HG03571 (cell line): Measurements from ENCODE around the gene ADAM33.

ENCODE experiments used
- ATAC-seq: cut with Tn5 transposase; IDR thresholded peaks from one replicate; pipeline ENCODE4 v1.9.1; 2021; ENCODE audit not compliant: unreplicated experiment

The ADAM33 gene

DNA sequence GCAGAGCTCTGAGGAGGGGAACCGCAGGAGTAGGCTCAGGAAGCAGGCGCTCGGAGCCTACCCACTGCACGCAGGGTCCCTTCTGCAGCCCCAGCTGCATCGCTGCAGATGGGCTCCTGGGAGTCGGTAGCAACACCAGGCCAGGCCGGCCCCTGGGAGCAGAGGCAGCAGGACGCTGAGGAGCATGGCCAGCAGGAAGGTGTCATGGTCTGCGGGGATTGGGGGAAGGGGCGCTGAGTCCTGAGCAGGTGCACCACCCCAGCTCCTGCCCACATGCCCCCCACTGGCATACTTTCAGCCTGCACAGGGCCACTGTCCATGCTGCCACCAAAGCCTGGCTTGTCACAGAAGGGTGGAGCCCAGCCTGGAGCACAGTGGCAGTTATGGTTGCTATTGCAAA, 10.9 kb downstream of the ADAM33 start:
- no peak for ATAC-seq

DNA sequence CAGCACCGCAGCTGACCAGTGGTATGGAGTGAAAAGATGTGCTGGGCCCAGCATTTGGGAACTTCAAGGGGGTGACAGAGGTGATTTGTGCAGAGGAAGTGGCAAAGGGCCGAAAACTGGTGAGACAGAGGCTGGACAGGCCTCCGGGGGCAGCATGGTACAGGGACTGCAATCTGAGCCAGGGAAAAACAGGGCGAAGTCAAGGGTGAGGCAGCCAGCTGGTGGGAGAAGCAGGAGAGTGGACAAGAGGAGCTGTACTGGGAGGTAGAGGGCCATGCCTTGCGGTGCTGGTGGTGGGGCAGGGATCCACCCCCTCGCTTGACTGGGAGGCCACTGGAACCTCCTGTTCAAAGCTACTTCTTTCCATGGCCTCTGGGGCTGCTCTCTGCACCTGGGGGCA, 11.3 kb downstream of the ADAM33 start:
- ATAC-seq = no peak

DNA sequence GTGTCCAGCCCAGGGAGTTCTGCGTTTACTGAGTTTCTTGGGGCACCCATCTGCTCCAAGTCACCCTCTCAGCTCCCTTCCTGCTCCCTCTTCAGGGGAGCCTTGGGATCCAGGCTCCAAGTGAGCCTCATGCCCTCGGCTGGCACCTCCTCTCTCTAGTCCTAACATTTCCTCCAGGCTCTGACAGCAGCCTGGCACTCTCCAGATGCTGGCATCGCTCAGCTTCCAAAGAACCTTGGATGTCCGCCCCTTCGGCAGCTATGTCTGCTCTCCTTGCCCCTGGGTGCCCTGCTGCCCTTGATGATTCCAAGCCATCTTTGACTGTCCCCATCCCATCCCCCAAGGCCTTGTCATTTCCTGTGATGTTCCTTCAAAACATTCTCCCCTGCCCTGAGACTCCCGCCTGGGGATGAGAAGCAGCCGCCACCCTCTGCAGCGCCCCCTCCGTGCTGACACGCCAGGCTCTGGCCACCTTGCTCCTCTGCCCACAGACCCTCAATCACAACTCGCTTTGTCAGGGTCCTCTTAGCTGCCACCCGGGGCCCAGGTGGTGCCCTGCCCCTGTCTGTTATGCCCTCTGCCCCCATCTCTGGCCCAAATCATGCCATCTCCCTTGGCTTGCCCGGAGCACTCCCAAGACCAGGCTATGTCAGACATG, 12.0 kb downstream of the ADAM33 start:
- ATAC-seq = no peak

DNA sequence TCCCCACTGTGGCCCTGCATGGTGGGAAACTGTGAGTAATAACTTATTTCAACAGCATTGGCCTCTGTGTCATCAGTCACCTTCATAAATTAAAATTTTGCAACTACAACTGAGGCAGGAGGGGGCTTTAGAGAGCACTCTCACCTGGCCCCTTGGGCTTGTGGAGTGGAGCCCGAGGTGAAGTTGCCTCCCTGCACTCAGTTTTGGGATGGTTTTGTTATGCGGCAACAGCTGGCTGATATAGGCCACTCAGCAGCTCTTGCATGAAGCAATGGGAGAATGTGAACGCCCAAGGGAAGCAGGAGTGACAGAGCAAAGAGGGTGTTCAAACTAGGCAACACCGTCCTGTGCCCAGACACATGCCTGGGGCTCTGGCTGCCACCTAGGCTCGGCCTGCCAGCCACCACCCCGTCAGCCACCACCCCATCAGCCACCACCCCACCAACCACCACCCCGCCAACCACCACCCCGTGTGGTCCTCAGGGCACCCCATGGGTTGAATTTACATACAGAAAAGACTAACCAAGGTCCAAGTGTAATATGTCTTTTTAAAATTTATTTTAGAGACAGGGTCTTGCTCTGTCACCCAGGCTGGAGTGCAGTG, 14.3 kb downstream of the ADAM33 start:
- no peak for ATAC-seq

DNA sequence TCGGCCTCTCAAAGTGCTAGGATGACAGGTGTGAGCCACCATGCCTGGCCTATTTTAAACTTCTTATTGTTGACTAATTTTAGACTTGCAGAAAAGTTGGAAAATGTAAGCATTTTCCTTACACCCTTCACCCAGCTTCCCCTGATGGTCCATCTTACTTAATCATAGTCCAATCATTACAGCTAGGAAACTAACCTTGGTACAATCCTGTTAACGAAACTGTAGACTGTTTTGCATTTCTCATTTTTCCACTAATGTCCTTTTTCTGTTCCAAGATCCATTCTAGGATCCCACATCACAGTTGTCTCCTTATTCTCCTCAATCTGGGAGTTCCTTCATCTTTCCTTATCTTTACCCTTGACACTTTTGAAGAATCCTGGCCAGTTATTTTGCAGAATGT, 18.0 kb downstream of the ADAM33 start:
- no peak for ATAC-seq

DNA sequence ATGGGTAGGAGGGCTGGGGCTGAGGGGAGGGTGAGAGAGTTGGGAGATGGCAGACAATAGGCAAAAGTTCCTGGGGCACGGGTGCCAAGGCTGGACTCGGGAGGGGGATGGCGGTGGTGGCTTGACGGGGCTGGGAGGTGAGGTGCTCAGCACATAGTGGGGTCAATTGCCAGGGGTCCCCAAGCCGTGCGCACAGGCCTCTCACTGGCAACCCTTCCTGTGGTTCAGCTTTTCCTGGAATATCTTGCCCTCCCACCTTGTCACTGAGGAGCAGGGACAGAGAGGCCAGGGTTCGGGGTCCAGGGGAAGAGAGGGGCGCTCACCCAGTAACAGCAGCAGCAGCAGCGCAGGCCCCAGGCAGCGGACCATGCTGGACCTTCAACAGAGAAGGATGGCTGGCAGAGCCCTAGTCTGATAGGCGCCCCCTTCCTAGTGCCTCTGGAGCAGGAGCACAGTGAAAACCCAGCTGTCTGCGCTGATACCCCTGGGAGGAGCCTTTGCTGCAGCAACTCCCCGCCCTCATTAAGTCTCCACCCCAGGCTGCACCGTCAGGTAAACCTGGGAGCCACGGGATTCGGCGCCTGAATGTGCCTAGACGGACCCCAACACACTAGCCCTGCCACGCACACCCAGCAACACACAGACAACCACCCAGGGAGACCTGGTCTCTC, 18.6 kb downstream of the ADAM33 start, which contains the start of gene GFRA4:
Gene GFRA4, minus strand, starts transcription at position 369 of the 671 bp plus-strand sequence. Its CDS starts 0 bp downstream, at position 369.
- ATAC-seq = no peak

DNA sequence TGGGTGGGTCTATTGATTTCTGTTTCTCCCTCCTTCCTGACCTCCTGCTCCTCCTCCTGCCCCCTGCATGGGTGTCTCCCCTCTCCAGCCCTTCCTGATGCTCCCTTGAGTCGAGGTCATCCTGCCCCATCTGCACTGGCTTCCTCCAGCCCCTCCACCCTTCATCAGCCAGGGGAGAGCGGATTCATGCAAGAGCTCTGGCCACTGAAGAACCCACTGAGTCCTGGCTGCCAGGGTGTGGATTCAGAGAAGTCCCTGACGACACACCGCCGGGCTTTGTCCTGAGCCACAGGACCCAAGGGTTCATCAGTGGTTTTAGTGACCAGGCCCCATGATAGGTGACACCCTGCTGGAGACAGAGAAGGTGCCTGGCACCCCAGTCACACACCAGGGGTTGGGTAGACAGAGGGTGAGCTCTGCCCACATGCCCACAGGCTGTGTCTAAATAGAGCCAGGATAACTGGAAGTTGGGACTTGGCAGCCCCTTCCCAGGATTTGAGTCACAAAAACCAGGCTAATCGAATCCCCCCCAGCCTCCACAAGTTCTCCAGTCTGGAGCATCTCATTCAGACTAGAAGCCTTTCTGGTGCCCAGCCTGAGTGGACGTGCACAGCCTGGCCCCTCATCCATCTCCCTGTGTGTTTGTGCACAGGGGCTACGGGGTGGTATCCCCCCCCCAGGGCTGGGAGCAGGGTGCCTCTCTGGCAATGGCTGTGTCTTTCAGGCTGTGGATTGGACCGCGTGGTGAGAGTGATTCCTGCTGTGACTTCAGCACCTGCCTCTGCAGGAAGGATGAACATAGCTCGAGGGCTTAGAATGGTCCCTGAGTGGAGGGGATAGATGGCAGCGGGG, 19.8 kb downstream of the ADAM33 start:
- no peak for ATAC-seq

DNA sequence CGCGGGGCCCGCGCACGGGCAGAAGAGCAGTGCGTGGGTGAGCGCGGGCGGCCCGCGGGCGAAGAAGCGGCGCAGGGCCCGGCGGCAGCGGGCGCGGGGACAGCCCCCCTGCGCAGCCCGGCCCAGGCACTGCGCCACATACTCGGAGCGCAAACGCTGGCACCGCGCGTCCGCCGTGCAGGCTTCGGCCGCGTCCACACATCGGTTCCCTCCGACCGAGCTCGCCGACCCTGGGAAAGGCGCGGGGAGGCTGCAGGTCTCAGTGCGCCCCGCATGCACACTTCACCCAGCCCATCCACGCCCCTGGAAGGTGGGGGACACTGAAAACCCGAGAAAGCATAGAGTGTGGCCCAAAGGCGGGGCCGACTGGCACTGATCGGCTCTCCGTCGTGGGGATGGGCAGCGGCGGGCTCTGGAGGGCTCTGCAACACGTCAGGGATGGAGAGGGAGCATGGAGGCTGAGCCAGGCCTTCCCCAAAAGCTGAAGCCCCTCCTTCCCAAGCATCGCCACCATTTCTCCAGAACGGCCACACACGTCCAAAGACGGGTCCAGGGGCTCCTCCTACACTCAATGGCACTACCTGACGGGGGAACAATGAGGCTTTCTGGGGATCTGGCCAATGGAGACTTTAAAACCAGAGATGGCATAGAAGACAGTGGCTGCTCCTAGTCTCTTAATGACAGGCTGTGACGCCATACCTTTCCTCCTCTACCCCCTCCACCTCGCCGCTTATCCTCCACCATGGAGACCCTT, 20.6 kb downstream of the ADAM33 start:
- ATAC-seq = no peak

DNA sequence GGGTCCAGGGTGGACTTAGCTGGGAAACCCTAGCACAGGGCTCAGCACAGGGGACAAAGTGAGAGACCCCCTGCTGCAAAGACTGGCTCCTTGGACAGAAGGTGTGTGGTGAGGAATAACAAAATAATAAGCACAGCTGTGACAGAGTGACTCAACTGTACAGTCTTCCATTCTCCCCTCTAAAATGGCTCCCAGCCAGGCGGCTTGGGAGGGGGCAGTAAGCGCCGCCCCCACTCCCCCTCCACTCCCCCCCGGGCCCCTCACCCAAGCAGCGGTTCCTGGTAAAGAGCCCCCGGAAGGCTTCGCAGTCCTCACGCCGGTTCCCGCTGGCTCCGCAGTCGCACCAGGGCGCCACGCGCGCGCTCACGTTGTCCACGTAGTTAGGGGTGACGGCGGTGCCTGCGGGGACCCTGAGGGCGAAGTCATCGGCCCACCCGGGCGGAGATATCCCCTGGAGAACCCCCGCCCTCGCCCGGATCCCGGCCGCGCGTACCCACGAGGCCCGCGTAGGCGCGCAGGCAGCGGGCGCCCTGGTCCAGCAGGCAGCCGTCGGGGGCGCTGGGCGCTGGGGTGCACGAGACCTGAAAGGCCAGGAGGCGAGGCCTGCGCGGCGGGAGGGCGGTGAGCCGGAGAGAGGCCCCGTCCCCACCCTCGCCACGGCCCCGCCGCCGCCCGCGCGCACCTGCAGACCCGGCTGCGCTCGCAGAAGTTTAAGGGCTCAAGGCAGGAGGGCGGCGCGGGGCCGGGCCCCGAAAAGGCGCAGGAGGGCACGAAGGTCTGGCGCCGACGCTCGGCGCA, 21.3 kb downstream of the ADAM33 start:
- ATAC-seq = no peak

DNA sequence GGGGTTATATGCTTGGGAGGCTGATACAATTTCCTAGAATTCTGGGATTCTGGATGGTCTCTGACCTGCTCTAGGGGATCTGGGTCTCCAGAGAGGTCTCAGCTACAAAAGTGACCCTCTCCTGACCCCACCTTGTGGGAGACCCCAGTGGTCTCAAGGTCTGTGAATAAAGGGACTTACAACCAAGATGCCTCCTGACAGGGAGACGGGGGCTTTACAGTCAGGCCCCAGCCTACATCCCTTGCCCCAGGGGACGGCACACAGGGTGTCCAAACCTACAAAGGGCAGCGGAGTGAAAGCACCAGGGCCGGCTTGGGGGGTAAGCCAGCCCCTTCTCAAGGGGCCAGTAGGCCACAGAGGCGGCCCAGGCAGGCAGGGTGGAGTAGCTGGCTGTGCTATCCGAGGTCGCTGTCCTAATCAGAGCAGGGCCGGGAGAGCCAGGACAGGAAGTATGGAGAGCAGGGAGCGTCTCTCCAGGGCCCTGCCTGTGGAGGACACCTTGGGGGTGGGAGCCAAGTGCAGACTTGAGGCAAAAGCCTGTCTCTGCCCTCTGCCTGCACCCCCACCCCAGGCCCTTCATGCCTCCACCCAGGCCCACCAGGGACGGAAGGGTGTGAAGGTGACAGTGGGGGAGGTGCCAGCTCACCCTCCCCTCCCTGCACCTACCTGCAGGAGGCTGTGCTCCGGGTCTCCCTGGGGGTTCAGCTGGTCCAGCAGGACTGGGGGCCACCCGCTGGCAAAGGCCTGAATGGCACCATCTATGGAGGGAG, 22.1 kb downstream of the ADAM33 start:
- ATAC-seq = no peak

DNA sequence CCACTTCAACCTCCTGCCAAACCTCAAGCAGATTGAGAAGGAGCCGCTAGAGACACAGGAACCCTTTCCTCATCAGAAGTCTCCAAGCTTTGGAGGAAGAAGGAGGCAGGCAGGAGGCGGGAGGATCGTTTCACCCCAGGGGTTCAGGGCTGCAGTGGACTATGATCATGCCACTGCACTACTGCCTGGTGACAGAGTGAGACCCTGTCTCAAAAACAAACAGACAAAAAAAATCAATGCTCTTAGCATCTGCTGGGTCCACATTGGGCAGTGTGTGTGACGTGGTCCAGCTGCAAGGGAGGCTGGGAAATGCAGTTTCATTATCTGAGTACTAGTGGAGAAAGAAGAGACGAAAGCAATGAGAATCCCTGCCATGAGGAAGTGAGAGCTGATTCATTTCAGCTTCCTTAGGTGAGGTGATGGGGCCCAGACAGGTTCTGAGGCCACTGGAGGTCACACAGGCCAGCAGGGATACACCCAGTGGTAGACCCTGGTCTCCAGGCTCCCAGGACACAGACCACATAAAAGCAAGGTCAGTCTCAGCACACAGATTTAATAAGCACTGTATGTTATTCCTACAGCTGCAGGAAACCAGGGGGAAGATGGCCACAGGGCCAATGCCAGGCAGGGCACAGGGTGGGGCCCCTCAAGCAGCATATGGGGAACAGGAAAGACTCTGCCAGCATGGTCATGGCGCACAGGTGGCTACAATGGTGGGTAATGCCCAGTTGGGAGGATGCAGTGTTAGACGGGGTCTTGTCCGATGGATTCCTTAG, 22.9 kb downstream of the ADAM33 start:
- peak; percentile 87 for ATAC-seq

DNA sequence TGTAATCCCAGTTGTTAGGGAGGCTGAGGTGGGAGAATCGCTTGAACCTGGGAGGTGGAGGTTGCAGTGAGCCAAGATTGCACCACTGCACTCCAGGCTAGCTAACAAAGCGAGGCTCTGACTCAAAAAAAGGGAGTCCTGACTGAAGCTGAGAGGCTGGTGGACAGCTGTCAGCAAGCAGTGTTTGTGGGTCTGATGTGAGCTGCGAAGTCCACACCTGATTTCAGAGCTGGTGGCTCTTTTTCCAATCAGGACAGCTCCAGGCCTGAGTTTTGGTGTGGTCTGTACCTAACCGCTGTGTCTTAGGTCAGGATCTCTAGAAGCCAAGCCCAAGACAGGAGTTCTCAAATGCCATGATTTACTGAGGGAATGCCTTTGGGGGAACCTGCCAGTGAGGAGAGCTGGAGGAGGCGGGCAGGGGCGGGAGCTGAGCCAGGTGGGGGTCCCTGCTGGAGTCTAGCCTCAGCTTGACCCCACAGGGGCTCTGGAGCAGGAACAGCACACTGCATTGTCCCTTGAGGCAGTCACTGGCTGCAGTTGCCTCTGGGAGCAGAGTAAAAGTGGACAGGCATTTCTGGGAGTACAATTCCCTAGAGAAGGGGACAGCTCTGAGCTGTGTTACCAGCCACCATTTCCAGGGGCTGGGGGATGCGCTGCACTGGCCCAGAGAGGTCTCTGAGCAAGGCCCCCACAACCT, 23.6 kb downstream of the ADAM33 start:
- no peak for ATAC-seq

DNA sequence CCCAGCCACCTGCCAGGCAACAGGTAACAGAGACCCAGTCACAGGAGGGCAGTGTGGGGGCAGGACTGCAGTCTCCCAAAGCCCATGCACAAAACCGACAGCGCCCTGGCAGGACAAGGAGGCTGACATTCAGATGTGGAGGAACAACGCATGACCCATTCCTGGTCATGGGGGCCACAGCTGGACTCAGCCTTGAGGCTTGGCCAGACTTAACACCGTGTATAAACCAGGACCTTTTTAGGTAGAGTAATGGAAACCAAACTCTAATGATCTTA, 26.7 kb downstream of the ADAM33 start:
- no peak for ATAC-seq

DNA sequence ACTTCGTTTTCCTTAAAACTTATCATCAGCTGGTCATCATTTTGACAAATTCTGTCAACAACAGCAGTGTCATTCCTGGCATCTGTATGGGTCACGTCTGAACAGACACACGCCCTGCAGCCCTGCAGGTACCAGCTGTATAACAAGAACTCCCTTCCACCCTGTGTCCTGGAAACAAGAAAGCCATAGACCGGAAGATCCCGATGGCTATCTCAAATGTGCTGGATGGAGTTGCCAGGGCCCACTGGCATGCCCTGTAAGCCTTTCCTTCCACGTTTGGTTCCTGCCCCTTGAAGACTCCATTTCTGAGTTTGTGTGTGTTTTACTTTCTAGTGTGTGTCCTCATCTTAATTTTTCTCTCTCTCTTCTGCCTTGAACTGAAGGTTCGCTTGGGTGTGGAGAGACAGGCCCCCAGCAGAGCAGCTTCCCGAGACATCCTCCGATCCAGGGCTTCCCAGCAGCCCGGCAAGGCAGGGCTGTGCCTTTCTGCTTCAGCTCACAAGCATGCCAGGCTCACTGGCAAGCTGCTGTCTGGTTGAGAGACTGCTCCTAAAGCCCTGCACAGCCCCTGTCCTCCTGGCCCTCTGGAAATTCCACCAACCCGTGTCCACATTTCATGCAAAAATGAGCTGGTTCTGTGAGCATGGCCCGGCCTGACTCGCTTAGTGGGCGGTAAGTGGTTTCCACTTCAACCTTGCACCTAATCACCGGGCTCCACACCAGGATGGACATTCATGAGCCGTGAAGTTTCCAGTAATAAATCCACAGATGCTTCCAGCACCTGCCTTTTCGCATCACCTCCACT, 27.3 kb downstream of the ADAM33 start:
- ATAC-seq = no peak

DNA sequence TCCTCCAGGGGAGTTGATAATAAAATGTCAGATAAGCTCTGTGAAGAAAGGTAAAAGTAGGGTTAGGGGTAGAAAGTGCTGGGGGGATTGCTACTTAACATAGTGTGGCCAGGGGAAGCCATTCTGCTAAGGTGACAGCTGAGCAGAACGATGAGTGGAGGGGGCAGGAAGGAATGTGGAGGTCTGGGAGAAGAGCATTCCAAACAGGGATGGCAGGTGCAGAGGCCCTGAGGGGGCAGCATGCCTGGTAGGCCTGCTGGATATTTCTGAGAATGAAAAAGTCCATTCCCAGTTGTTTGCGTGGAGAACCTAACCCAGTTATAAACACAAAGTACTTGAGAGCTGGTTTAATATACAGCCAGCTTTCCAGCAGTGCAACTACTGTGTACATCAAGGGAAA, 27.9 kb downstream of the ADAM33 start:
- ATAC-seq = no peak

DNA sequence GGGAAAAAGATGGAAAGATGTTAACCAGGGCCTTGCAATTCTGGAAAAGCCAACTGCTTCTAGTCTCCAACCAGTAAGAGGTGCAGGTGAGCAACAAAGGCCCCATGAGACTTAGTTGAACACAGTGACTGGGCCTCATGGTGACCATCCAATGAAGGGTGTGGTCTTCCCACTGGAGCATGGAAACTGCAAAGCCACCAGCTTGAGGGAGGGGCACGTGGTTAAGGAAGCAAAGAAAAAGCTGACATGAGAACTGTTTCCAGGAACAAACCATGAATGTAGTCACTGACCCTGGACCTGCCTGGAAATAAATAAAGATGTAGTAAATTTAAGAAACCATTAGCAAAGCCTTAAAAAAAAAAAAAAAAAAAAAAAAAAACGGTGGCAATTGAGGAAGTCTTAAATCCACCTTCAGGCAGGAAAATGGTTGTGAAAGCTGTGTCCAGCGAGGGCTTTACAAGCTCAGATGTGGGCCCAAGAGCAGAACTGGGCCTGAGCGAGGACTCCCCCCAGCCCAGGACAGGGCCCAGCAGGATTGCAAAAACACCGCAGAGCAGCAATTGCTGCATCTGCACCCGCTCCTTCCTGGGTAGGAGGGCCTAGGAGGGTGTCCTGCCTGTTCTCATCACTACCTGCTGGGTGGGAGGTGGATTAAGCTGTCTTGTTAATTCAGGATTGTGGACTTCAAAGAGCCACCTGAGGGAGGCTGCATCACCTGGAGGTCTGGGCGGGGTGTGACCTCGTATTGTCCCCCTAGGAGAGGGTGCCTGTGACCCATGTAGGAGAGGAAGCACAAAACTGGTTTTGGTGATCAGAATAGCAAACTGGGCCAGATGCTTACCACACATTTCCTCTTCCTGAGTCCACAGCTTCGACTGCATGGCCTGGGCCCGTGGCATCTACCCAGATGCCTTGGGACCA, 28.9 kb downstream of the ADAM33 start:
- no peak for ATAC-seq
